ENCODE results near the gene GALNT17. TPM values are rescaled to one million over a fixed set of nuclear protein-coding genes. Genes with fewer than 3 reads are reported as not detected.

The GALNT17 gene
- polyA plus RNA-seq, 1 donor = 3.1 TPM

DNA sequence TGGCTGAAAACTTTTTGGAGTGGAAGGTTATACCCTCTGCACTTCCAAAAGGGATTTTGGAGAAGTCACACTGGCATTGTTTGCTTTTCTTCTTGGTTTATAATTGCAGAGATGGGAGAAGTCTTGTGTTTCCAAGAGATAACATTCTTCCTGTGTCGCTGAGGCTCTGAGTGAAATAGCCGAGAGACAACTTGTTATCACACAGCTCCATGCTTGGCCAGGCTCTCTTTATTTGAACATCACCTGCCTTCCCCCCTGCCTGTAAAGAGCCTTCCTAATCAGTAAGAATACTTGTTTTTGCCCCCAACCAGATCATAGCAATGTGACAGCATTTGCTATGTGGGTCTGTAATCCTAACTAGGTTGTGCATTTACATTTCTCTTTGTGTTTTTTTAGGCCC, 270.7 kb downstream of the GALNT17 start:
- DNase-seq = no peak

DNA sequence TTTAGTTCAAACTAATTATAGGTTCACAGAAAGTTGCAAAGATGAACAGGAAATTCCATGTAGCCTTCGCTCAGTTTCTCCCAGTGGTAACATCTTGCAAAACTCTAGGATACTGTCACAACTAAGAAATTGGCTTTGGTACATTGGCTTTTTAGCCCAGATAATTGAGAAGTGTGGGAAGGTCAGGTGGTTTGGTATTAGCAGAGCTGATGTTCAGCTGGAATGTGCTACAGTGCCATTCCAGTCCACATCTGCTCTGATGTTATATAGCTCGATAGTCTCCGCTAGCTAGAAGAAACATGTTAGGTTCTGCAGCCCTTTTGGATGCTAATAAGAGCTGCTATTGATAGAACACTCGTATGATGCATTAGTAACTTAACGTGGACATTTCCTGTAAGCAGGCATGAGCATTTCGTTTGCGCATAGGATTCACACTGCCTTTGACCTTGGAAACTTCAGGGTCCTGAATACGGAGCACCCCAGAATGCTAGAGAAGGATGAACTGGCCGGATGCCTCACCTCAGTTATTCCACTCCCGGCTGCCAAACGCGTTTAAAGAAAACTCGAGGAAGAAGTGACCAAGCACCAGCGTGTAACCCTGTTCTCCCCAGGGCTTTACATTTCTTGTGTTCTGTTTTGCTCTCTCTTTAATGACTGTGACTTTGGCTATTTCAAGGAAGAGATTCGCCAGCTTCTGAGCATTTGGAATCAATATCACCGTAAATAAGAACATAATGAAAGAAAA, 271.4 kb downstream of the GALNT17 start:
- no peak for DNase-seq

DNA sequence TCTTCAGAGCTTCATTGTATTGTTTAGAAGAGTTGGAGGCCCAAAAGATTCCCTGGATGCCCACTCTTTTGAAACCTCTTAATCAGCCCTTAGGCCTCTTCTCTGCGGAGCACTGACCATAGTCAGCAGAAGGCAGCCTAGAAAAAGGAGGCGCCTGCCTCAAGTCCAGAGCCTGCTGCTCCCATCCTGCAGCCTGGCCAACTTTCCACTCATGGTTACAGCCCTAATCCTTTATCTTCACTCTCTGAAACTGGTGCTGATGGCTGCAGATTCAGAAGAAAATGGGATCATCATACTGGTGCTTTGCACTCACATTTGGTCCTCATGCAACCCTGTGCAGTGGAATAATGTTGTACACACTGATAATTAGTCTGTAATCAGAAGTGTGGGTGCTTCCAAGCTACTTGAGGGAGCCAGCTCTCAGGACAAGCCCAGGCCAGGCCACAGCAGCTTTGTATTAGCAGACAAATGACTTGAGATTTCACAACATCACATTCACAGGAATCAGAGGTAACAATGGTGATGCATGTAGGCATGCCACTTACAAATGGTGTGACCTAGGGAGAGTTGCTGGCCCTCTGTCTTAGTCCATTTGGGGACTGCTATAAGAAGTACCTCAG, 272.9 kb downstream of the GALNT17 start:
- no peak for DNase-seq

DNA sequence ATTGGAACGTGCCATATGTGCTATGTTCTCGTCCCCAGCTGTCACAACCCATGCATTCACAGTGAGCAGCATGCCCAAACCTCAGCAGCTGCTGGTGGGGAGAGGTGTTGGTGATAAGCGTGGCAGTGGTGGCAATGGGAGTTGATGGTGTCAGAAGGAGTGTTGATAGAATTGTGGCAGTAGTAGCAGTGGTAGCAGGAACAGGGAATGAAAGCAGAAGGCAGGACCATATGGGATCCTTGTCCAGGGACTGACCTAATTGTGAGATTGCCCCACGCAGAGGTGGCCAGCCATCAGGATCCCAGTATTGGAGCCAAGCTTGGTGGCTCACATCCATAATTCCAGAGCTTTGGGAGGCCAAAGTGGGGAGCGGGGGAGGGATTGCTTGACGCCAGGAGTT, 276.3 kb downstream of the GALNT17 start:
- DNase-seq = no peak

DNA sequence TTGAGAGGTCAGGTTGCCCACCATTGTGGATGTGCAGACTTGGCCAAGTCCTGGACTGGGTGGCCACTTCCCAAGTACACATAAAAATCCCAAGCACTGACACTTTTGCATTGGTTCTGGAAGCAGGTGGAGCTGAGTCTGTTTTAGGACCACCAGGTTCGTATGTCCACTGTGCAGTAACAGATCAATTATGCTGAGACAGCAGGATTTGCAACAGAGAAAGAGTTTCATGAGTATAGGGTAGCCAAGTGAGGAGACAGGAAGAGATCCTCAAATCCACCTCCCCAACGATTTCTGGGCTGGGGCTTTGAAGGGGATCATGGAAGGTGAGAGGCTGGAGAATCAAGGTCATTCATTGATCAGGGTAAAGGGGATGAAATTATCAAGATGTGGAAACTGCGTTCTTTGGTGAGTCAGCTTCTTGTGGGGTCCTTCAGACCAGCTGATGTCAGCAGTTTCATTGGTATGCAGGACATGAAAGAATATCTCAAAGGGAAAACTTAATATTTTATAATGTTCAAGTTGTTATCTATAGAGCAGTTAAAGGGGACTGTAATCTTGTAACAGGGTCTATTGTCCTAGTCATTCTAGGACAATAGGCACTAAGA, 277.7 kb downstream of the GALNT17 start:
- no peak for DNase-seq

DNA sequence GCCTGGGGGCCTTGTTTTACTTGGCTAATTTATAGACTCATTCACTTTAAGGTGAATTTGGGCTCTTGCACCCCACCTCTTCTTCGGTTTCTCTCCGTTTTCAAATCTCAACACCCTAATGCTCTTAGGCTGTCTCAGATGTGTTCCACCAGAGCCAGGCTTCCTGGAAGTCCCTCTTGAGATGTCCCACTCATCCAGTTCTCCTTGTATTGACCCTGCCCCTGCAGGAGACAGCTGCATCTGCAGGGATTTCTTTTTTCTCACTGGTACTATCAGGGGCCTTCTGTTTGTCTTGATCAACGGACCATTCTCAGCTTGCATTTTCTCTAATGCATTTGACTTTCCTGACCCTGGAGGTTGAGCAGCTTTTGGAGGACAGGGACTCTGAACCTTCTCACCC, 279.5 kb downstream of the GALNT17 start:
- DNase-seq = no peak

DNA sequence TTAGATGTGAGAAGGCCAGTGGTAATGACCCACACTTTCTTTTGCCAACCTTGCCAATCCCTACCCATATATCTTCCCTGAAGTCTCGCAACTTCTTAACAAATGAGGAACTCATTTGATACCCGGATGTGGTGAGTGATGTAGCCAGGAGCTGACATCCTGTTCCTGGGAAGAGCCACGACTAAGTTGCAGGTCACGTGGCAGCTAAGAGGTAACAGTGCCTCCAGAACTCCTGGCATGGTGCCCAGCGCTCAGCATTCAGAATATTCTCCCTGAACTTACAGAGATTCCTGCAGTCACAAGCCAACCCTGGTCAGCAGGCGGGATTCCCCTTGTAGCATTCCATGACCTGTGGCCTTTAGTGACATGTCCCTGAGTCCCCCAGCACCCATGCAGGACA, 282.5 kb downstream of the GALNT17 start:
- no peak for DNase-seq

DNA sequence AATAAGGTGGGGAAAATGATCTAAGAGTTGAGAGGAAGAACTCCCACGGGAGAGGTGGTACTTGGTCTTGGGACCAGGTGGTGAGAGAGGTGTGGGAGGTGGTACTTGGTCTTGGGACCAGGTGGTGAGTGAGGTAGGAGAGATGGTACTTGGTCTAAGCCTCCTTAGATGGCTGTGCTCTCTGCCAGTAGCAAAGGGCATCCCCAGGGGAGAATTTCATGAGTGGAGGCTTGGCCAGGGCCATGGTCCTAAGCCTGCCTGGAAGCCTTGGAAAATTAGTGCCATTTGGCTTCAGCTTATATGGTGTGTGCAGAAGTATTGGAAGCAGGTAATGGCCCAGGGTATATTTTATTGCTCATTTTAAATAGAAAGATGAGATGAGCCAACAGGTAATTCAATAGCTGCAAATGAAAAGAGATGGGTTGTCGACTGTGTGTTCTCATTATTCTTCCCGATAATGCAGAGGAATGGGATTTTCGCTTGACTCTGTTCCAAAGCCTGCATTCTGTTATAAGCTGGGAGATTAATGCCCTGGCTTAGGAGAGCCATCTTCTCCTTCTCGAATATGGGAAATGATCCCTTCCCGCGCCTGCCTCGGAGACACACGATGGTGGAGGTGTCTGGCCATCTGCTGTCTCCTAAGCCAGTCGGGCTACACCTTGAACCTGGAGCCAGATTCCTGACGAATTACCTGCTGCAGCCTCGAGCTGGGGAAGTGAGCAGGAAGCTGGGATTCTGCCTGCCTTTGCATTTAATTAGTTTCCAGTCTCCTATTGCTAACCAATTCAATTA, 287.8 kb downstream of the GALNT17 start:
- DNase-seq = no peak

DNA sequence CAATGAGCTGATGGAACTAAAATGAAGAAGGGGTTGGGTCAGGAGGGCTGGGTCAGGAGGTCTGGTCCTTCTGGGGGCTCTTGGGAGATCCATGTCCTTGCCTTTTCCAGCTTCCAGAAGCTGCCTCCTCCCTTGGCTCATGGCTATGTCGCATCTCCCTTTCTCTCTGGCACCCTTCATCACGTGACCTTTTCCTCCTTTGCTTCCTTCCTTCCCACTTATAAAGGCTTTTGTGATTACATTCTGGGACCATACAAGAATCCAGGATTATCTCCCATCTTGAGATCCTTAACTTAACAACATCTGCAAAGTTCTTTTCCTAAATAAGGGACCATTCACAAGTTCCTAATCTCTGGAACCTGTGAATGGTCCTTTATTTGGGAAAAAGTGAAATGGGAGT, 290.2 kb downstream of the GALNT17 start:
- no peak for DNase-seq

DNA sequence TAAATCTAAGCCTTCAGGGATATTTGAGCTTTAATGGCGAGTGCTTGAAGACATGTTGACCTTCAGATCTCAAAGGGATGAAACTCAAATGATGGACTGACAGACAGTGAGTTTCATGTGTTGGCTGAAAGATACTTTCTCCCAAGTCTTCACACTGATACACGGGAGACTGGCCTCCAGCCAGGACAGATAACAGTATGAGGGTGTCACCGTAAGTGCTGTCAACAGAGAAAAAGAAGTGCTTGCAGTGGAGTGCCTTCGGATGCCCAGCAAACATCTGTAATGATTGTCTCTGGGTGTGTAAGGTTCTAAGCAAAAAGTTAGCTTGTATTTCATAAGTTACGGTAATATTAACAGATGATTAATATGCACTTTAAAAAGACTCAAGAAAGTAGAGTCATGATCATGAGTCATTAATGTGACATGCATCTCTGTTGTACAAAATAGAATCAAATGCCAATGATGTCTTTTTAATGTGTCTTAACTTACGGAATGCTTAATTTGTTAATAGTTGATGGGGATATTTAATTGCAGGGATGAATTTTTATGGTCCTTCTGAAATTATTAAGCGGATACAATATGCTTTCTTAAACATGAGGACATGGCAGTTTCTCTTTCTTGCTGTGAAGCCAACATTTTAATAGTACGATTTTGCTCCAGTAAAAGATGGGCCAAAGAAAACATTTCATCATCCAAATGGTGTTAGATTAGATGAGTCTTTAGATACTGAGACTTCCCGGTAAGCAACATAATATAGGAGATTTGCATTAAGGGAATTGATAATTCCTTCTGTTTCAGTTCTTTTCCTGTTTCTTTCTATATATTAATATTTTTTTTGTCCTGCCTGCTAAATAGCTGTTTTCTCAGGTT, 292.5 kb downstream of the GALNT17 start:
- DNase-seq = no peak

DNA sequence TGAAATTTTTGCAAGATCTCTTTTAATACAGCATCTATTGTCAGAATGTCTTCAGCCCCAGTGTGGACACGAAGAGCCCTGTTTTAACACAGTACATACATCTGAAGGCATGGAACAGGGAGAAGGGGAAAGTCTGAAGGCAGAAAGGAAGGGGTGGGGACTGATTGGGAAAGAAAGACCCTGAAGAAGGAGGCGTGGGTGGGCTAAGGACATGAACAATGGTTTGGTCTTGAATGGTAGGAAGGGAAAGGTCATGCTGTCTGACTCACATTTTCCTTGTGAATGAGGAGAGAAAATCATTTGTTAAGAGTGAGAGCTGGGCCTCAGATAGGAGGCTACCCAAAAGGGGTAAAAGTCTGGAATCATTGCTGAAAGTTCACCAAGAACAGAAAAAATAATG, 297.1 kb downstream of the GALNT17 start:
- DNase-seq = no peak

DNA sequence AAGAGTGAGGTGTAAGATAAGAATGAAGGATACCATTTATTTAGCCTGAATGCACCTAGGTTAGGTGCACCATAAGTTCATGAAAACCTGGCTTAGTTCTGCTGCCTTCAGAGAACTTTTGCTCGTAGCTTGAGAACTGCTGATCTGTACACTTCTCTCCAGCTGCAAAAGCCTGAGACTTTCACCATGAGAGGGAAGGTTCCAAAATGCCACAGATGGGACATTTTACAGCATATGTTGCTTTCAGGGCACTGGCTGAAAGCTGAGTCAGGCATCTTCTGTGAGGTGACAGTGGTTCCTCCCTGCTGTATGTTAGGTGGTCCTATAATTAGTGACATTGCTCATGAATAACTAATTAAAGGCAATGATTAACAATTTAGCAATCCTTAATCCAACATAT, 298.3 kb downstream of the GALNT17 start:
- no peak for DNase-seq

DNA sequence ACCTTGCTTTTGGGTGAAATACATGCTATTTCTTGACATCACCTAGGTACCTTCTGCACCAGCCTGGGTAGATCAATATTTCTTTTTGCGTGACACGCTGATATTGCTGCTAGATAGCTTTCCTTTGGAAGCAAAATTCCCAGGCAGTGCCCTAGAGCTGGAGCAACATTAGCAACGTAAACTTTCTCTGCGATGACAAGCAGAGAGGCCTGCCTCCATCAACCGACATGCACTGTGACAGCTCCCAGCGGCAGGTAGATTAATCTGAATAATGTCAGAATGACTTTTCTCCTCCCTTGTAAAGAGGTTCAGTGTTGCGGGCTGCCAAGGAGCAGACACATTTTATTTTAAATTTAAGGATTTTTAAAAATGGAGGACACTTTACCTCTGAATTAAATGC, 307.4 kb downstream of the GALNT17 start:
- DNase-seq = no peak

DNA sequence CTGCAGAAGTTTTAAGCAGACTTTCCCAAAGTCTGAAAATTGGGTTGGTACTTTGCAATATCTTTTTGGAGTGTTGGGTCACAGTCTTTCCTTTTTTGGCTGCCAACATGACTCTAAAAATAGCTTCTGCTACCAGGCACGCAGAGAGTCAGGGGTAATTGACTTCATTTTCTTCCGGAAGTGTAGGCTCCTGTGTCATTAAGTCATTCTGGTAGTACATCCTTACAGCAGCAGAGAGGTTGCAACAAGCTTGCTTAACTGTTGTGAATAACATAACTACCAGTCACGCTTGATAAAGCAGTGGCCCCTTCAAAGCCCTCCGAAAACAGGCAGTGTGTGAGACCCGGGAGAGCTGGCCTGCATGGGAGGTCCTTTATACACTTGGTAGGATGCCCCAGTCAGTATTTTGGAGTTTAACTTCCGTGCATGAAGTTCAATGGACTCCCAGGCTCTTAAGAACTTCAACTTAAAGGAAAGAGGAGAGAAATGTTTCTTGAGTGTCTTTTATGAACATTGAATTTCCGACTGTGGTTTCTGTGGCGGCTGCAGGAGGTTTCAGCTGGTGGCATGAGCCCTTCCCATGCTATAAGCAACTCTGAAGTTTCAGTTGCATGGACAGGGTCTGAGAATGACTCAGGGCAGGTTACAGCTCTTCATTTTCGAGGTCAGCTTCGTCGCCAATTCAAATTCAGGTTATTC, 310.7 kb downstream of the GALNT17 start:
- peak; percentile 20 for DNase-seq

DNA sequence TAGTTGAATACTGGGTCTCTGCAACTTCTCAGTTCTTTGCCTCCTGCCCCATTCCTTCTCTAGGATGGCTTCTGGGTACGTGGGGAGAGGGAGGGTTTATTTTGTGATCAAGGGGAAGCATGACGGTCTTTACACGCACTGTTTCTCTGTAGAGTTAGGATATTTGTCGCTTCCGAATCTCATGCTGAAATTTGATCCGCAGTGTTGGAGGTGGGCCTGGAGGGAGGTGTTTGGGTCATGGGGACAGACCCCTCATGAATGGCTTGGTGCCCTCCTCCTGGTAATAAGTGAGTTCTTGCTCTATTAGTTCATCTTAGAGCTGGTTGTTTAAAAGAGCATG, 311.2 kb downstream of the GALNT17 start:
- DNase-seq = peak; percentile 20

DNA sequence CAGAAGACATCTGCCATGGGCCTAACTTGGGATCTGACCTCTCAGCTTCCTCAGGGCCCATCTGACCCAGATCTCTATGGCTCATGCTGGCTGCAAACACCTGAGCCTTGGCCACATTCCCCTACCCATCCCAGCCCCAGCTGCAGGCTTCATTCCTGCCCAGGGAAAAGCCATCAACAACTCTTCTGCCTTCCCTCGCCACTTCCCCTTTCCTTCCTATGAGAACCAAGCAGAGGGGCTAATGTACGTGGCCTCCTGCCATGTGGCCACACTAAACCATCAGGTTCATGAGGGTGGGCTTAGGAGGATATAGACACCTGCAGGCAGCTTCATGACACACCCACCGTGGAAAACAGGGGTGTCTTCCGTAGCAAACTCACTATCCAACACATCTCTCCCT, 312.2 kb downstream of the GALNT17 start:
- no peak for DNase-seq

DNA sequence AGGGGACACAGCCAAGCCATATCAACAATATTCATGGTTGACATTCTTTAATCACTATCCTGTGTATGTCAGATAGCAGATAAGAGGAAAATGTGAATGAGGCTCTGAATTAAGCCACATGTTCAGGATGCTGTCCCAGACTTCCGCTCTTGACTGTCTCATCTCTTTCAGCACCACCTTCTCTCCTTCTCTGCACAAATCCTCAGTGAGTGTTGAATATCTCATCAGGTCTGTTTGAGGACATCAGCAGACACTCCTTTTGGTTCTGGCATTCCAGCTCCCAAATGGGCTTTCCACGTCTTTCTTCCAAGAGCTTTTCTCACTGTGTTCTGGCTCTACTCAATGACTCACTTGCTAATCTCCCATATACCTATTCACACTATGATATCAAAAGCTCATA, 321.7 kb downstream of the GALNT17 start:
- no peak for DNase-seq

DNA sequence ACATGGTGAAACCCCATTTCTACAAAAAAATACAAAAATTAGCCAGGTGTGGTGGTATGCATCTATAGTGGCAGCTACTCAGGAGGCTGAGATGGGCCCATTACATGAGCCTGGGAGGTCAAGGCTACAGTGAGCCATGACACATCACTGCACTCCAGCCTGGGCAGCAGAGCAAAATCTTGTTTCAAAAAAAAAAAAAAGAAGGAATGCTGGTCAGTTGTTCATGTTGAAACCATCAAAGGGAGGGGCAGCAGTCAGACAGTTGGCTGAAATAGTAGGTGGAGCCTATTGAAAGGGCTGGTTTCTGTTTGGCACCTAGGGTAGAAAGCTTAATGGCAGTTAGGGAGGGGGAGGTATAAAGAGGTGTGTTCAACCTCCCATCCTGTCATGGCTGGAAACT, 323.0 kb downstream of the GALNT17 start:
- no peak for DNase-seq

DNA sequence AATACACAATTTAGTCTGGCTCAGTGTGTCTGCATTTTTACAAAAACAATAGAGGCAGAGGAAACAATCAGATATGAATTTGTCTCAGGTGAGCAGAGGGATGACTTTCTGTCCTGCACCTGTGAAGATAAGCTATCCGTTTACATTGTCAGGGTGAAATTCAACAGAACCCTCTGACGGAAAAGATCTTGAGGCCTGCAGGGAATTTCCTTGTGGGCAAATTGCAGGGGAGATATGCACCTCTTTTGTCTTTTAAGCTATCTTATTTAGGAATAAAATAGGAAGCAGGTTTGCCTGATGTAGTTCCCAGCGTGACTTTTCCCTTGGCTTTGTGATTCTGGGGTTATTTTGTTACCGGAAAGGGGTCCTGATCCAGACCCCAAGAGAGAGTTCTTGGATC, 325.1 kb downstream of the GALNT17 start:
- no peak for DNase-seq

DNA sequence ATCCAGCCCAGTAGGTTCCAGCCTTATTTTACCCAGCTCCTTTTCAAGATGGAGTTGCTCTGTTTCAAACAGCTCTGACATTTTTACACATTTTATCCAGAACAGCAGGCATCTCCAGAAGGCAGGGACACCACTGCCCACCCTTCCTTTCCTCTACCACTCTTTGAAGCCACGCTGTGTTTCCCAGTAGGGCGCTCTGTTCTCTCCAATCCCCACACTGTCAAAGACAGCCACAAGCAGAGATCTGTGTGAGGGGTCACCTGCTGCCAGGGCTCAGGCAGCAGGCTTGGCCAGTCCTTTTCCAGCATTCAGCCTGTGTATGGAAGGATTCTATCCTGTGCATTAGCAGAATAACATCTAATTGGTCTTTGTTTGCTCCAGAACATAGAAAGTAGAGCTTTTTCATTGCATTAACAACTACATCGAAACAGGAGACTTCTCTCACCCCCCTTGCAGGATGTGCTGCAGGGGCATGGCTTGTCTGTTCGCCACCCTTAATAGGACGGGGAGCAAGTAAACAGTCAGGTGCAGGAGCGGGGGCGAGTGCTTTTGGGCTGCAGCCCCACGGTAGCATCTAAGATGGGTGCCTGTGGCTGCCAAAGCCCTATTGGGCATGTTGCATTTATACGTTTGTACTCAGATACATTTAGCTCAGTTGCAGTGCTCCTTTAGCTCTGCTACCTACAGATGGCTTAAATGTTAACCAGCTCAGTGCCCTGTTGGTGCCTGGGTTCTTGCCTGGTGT, 326.1 kb downstream of the GALNT17 start:
- no peak for DNase-seq

DNA sequence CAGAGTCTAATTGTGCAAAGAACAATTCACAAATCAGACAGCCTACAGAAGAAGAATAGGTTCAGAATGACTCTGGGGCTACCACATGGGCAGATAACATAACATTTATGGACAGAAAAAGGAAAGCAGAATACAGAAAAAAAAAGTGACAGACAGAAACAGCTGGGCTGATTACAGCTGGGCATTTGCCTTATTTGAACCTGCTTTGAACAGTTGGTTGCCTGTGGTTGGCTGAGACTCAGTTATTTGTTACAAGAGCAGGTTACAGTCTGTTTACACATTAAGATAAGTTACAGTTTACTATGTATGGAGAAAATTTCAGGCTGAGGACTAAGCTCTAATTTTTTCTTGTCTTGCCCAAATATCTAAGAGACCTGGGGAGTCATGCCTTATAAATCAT, 327.2 kb downstream of the GALNT17 start:
- DNase-seq = no peak

All from left kidney (tissue), 2 donors.